Glomerular endothelial cell (primary cell): Measurements from ENCODE around the gene PDGFB. TPM values are rescaled to one million over a fixed set of nuclear protein-coding genes. Genes with fewer than 3 reads are reported as not detected.

ENCODE experiments used
- DNase-seq: peaks from one replicate; pipeline ENCODE4 v3.0.0-alpha.2; 2011; ENCODE audit warnings: low read depth, low spot score; ENCODE audit errors: extremely low read depth
- total RNA-seq: library from RNA; depleted of rRNA; stranded (reverse); fragments of >200 nt; gene quantifications from 2 replicates; pipeline ENCODE4 v1.2.3, GENCODE V29; 2015

PDGFB gene
- total RNA-seq, result 132 and 333 TPM in 2 replicates

GRCh38 chr22:39244496-39245129 is at the start of gene PDGFB:
PDGFB (minus strand) TSS chr22:39244982; CDS start chr22:39243963, 1,019 bp downstream.
- DNase-seq, result no peak

GRCh38 chr22:39293766-39294368 is 49.1 kb upstream of the PDGFB start:
- DNase-seq, result no peak

- DNase-seq, result peak; percentile 78
Observed at GRCh38 chr22:39292561-39293074, 47.8 kb upstream of the PDGFB start.

GRCh38 chr22:39292031-39292462 is 47.3 kb upstream of the PDGFB start:
- no peak for DNase-seq

- no peak for DNase-seq
Observed at GRCh38 chr22:39291523-39291922, 46.7 kb upstream of the PDGFB start.

GRCh38 chr22:39290724-39291161 is 46.0 kb upstream of the PDGFB start:
- no peak for DNase-seq

- DNase-seq, result no peak
Observed at GRCh38 chr22:39289975-39290720, 45.4 kb upstream of the PDGFB start.

GRCh38 chr22:39289533-39289932 is 44.8 kb upstream of the PDGFB start:
- DNase-seq, result no peak

GRCh38 chr22:39288135-39288898 is 43.5 kb upstream of the PDGFB start:
- no peak for DNase-seq

- no peak for DNase-seq
Observed at GRCh38 chr22:39287076-39287725, 42.4 kb upstream of the PDGFB start.

GRCh38 chr22:39284983-39285382 is 40.2 kb upstream of the PDGFB start:
- DNase-seq, result no peak

- no peak for DNase-seq
Observed at GRCh38 chr22:39284142-39284980, 39.6 kb upstream of the PDGFB start.

GRCh38 chr22:39283322-39284141 is 38.8 kb upstream of the PDGFB start:
- peak; percentile 64 for DNase-seq

GRCh38 chr22:39282645-39283321 is 38.0 kb upstream of the PDGFB start:
- peak; percentile 83 for DNase-seq

GRCh38 chr22:39281126-39281525 is 36.3 kb upstream of the PDGFB start:
- no peak for DNase-seq

- no peak for DNase-seq
Observed at GRCh38 chr22:39280250-39280649, 35.5 kb upstream of the PDGFB start.

- DNase-seq, result no peak
Observed at GRCh38 chr22:39279170-39279850, 34.5 kb upstream of the PDGFB start.
